GM19372 (cell line): ENCODE data around the gene JAKMIP1.
A peak's percentile ranks its signal among the peaks of the same experiment; 100 is the strongest.
"Not testable (repeated sequence)": the region's sequence is repeated elsewhere in the genome, so short reads cannot be mapped to it uniquely, and the experiment has no call there.

Experiments used
- ATAC-seq: cut with Tn5 transposase; IDR thresholded peaks from one replicate; pipeline ENCODE4 v1.9.1; 2021; ENCODE audit warnings: mild to moderate bottlenecking, low read depth, moderate library complexity; ENCODE audit not compliant: unreplicated experiment

Gene JAKMIP1

GRCh38 chr4:6001680-6002491 lies 198.5 kb downstream of the JAKMIP1 start:
- no peak for ATAC-seq

DNA sequence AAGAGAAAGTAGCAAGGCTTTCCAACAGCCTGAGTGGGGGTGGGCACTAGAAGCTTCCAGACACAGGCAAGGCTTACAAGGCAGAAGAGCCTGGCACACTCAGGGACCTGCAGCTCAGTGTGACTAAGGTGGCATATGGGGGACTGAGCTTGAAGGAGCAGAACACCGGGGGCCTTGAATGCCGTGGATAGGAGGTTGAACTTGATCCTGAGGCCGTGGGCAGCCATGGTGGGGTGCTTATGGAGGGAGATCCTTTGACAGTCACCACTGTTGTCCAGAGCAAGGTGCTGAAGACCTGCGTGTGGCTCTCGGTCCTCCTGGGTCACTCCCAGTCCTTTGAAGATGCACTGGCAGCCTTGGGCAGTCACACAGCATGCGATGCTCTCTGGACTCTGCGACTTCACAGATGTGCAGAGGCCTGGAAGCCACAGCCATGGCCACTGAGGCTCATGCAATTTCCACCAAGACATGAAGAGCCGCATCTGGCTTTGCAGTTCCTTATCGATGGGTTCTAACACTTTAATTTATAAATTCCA lies 200.5 kb downstream of the JAKMIP1 start:
- ATAC-seq: no peak

- no peak for ATAC-seq
Observed at GRCh38 chr4:5999356-5999755, 201.0 kb downstream of the JAKMIP1 start.

DNA sequence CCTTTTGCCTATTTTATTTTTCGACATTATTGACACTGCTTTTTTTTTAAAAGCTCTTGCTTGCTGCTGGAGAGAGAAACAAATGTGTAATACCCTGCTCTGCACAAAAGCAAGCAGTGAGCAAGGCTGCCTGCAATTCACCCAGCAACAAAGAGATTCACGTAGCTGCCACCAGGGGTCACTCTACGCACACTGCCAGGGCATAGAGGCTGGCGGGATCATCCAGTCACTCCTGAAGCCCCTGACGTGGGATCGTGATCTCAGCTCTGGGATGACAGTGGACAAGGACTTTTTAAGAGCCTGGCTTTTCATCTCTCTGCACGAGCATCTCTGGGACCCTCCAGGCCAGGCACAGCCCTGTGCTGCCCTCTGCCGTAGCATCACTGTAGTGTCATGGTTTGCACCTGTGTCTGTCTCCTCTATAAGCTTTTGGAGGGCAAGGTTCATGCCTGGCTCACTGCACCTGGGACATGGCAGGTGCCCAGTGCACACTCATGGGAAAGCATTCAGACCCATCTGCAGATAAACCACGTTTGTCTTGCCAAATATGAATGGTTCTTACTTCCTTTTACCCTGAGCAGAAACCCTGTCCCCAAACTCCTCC lies 201.9 kb downstream of the JAKMIP1 start:
- peak; percentile 84 for ATAC-seq

DNA sequence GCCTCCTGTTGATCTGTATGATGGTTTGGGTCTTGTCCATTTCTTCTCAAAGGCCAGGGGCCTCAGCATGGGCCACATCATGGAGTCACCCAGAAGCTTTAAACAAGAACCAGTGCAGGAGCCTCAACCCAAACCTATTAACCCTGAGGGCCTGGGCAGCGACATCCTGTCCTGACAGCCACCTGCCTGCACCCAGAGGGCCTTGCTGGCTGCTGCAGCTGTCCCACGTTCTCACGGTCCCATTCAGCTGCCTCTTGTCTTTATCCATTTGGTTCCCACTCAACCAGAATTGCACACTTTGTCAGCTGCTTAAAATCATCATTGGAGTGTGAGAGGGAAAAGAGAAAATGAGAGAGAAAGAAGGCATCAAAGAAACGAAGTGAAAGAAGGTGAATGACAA lies 203.7 kb downstream of the JAKMIP1 start:
- no peak for ATAC-seq

- no peak for ATAC-seq
Observed at GRCh38 chr4:5995901-5996623, 204.3 kb downstream of the JAKMIP1 start.

- ATAC-seq: no peak
Observed at GRCh38 chr4:5993876-5994811, 206.2 kb downstream of the JAKMIP1 start.

DNA sequence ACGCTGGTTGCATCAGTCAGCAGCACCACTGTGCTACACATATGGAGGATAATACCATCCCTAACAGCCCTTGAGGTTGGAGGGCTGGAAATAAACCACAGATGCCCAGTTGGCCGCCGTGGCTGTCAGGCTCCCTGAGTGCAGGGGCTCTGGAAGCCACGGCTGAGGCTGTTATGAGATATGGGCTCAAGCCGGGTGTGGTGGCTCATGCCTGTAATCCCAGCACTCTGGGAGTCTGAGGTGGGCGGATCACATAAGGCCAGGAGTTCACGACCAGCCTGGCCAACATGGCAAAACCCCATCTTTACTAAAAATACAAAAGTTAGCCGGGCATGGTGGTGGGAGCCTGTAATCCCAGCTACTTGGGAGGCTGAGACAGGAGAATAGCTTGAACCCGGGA lies 207.0 kb downstream of the JAKMIP1 start:
- ATAC-seq: not testable (repeated sequence)

- no peak for ATAC-seq
Observed at GRCh38 chr4:5992828-5993321, 207.5 kb downstream of the JAKMIP1 start.

- ATAC-seq: no peak
Observed at GRCh38 chr4:5992171-5992827, 208.1 kb downstream of the JAKMIP1 start.

- ATAC-seq: no peak
Observed at GRCh38 chr4:5991405-5991804, 208.9 kb downstream of the JAKMIP1 start.

DNA sequence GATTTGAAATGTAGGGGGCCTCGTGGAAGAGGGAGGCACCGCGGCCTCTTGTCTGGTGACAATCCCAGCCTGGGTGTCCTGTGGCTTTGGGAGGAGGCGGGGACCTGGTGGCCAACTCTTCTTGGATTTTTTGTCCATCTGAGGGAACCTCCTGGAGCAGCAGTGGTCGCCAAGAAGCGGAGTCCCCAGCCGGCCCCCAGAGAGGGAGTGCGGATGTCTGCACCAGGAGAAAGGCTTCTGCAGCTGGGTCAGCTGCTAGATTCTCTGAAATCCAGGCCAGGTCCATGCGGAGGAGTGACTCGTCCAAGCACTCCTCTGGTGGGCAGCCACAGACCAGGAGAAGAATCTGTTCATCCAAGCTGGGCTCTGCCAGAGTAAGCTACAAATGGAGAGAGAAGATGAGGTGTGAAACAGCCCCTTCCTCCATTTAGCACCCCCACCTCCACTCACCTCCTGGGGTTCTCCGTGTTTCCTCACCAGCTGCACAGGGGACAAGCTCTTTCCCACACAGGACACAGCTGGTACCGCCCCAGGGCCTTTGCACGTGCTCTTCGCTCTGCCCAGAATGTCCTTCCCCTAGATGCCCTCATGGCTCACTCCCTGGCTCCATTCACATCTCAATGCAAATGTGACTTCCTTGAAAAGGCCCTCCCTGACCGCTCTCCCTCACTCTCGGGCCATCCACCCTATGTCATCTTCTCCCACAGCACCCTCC lies 209.7 kb downstream of the JAKMIP1 start:
- ATAC-seq: no peak

- ATAC-seq: no peak
Observed at GRCh38 chr4:5989236-5990225, 210.8 kb downstream of the JAKMIP1 start.

DNA sequence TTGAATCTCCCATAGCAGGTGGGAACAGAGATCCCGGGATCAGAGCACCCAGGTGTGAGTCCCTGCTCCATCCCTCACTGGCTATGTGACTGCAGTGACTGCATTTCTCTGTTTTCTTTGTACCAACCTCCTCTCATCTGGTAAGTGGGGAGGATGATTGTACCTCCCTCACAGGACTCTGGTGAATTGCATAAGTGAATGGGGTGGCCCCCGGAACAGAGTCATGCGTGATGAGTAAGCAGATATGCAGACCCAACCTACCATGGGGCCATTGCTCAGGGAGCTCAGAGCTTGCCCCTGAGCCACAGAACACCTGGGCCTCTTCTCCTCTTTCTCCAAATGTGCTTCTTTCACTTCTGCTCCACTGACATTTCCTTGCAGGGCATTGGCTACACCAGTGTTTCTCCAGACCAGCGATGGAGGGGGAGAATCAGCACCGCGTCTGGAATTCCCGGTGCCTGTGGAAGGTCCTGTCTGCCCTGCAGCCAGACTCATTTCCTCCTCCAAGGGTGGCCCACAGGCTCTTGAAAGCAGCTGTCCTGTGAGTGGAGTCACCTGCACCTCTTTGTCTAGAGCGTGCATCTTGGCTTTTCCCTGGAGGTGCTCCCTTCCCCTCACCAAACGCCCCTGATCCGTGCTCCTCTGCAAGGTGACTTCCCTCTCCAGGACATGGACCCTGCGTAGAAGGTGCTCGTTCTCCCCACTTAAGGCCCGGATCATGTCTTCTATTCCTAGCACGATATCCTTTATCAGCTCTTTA lies 212.1 kb downstream of the JAKMIP1 start:
- ATAC-seq: no peak

DNA sequence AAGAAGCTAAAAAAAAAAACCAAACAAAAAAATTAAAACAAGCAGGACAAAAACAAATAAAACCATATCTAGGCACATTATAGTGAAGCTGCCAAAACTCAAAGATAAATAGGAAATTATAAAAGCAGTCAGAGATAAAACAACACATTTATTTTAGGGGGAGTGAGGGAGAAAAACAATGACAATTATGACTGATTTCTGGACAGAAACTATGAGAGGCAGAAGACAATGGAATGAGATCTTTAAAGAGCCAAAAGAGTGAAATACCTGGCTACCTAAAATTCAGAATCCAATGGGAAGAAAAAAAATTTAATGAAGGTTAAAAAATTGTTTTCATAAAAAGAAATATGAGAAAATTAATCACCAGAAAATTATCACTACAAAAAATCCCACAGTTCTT lies 215.5 kb downstream of the JAKMIP1 start:
- no peak for ATAC-seq

- no peak for ATAC-seq
Observed at GRCh38 chr4:5982156-5982973, 218.0 kb downstream of the JAKMIP1 start.
